ENCODE measurements around the gene ANKH.

The ANKH gene

DNA sequence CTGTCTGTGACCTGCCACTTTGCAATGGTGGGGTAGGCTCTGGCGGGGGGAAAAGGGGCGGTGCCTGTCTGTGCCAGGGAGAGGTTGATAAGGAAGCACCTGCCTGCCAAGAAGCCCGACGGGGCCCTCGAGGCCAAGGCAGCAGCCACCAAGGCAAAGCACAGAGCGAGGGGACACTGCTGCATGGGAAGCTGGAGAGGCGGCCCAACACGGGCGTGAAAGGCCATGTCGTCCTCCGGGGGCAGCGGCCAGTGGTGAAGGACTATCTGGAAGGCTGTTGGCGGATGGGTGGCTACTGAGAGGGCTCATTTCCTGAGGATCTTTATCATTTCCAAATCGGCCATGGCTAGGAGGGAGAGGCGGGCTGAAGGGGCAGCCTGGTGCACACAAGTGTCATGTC is 140.7 kb downstream of the ANKH start:
- no peak for DNase-seq

- no peak for DNase-seq
Measured at GRCh38 chr5:14730466-14730865, 141.1 kb downstream of the ANKH start.

- no peak for DNase-seq
Measured at GRCh38 chr5:14729448-14730385, 141.9 kb downstream of the ANKH start.

GRCh38 chr5:14728459-14728938 is 143.1 kb downstream of the ANKH start:
- DNase-seq, result peak; percentile 93

DNA sequence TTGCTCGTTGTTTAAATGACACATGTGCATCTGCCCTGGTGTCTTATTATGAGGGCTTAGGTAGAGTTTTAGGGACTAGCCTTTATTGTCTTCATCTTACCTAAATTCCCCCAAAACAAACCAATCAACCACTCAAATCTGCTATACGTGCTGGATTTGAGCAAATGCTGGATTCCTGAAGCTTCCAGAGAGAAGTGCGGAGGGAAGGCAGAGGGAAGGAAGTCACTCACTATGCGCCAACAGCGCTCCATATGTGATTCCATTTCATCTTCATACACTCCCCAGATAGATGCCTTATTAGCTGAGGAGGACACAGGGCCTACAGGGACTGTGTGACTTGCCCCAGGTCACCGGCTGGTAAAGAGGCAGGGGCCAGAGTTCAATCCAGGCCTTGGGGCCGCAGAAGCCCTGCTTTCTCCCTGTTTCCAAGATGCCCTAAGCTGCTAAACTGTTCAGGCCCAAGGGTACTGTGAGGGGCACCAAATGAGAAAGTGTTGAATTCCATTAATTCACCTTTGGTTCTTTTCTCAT is 143.6 kb downstream of the ANKH start:
- no peak for DNase-seq

DNA sequence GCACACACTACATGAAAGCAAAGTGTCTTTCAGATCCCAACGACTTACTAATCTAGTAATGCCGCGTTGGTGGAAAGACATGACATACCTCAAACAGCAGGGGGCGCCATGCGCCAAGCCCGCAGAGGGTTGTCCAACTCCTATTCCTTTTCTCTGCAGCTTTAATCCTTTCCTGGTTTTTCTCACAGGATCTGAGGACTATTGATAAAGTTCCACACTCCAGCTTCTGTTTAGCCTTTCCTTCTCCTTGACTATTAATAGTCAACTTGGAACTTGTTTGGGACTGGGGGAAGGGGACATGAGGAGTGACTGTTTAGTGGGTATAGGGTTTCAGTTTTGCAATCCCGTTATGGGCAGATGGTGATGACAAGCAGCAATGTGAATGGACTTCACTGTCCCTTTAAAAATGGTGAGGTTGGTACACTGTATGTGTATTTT is 144.1 kb downstream of the ANKH start:
- peak; percentile 79 for DNase-seq

- DNase-seq, result no peak
Measured at GRCh38 chr5:14726066-14726838, 145.3 kb downstream of the ANKH start.

DNA sequence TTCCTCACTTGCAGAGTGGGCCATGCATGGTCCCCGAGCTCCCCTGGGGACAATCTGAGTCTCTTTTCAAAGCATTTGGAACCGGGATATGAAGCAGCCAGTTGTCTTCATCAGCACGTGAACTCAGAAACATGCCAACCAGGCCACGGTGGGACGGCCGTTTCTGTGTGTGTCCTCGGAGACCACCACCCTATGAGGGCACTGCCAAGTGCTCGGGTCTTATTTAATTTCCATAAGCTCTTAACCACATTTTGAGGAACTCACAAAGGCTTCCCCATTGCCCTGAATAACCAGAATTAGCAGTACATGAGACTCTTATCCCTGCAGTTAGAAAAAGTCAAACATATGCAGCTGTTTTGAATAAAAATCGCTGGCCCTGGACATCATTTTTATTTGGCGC is 146.9 kb downstream of the ANKH start:
- no peak for DNase-seq

DNA sequence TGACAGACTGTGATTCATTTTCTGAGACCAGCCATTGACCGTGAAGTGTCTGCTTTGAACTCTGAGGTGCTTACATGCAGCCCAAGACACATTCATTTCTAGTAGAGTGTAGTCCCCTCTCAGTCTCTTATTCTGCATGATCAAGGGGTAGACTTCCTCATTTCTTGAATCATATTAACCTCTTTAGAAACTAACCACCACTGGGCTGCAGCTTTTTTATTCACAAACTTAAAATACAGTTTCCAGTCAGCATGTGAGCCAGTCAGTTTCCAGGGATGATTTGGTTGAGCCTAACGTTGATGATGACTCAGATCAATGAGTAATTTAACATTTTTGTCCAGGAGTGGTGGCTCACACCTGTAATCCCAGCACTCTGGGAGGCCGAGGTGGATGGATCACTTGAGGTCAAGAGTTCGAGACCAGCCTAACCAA is 147.9 kb downstream of the ANKH start:
- DNase-seq, result no peak

GRCh38 chr5:14722923-14723322 is 148.7 kb downstream of the ANKH start:
- DNase-seq, result no peak

GRCh38 chr5:14721990-14722656 is 149.5 kb downstream of the ANKH start:
- DNase-seq, result peak; percentile 67

DNA sequence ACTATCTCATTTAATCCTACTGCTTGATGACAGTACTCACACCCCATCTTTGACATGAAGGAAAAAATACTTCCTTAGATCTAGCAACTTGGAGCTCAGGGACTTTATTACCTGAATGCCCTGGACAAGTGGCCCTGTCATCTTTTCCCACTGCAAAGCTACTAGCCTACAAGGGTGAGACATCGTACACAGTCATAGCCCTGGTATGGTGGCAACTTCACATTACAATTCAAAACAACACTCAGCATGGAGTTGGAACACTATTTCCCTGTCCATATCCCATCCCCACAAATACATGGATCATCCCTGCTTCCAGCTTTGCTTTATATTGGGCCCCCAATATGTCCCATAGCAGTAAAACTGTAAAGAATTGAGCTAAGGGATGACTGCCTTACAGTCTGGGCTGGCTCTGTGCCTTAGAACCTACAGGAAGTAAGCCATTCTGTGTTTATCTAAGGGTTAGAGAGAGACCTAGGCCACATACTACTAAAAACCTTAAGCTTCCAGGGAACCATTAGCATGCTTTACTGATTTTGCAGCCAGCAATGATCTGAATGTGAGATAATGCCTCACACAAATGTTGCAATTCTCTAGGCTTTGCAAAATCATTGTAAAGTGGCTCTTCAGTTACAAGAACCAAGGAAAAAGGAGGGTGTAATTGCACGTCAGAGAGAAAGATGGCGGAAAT is 151.2 kb downstream of the ANKH start:
- no peak for DNase-seq

- no peak for DNase-seq
Measured at GRCh38 chr5:14718778-14719177, 152.8 kb downstream of the ANKH start.

GRCh38 chr5:14716755-14717752 is 154.5 kb downstream of the ANKH start:
- DNase-seq, result no peak

DNA sequence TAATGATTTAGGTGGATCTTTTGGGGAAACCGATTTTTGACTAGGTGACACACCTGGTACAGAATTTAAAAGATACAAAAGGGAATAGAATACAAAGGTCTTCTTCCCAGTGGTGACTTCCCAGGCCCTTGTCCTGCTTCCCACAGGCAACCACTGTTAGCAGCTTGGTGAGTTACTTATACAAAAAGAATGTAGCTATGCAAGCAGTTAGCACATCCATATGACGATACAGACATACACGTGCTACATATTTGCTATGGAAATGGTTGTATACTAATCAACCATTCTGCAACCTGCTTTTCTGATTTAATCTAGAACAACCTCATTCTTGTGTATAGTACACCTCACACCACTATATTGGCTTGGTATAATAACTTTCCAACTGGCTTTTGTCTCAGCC is 156.1 kb downstream of the ANKH start:
- no peak for DNase-seq

GRCh38 chr5:14714706-14715105 is 156.9 kb downstream of the ANKH start:
- DNase-seq, result no peak

GRCh38 chr5:14713476-14714390 is 157.8 kb downstream of the ANKH start:
- no peak for DNase-seq

GRCh38 chr5:14712666-14713065 is 158.9 kb downstream of the ANKH start:
- DNase-seq, result no peak

- DNase-seq, result no peak
Measured at GRCh38 chr5:14712131-14712530, 159.4 kb downstream of the ANKH start.
